C4-2B (cell line): Measurements from ENCODE around the gene ANTKMT.

ENCODE experiments used
- ZFX ChIP-seq: fragments of 450-650 bp; IDR thresholded peaks from 2 replicates; pipeline ENCODE4 v1.6.1; 2017
- TF ChIP-seq, protein P1 (sequence below): fragments of 450-650 bp; conservative IDR thresholded peaks from 2 replicates; pipeline ENCODE4 v1.5.1; 2017; ENCODE audit warnings: mild to moderate bottlenecking

- TF ChIP-seq, protein P1, sequence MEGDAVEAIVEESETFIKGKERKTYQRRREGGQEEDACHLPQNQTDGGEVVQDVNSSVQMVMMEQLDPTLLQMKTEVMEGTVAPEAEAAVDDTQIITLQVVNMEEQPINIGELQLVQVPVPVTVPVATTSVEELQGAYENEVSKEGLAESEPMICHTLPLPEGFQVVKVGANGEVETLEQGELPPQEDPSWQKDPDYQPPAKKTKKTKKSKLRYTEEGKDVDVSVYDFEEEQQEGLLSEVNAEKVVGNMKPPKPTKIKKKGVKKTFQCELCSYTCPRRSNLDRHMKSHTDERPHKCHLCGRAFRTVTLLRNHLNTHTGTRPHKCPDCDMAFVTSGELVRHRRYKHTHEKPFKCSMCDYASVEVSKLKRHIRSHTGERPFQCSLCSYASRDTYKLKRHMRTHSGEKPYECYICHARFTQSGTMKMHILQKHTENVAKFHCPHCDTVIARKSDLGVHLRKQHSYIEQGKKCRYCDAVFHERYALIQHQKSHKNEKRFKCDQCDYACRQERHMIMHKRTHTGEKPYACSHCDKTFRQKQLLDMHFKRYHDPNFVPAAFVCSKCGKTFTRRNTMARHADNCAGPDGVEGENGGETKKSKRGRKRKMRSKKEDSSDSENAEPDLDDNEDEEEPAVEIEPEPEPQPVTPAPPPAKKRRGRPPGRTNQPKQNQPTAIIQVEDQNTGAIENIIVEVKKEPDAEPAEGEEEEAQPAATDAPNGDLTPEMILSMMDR: no peak
- TF ChIP-seq ZFX: no peak
Observed at GRCh38 chr16:698911-699671, 21.9 kb upstream of the ANTKMT start.
